Psoas muscle (tissue), 8 donors: ENCODE data around the gene RNF207. TPM values are rescaled to one million over a fixed set of nuclear protein-coding genes. Genes with fewer than 3 reads are reported as not detected.

Source experiments
- ATAC-seq, 4 donors: fragments of 200-7000 bp; cut with Tn5 transposase; one replicate each; pipeline ENCODE4 v1.9.1; 2020; ENCODE audit warnings: moderate library complexity in 3 of 4, mild to moderate bottlenecking in 2 of 4
- DNase-seq, 2 donors: peaks; one replicate each; pipeline ENCODE4 v3.0.0-alpha.2; 2020
- H3K27ac ChIP-seq: fragments of 200-600 bp; one replicate; pipeline ENCODE4 v1.8.0; 2022
- H3K27me3 ChIP-seq, 3 donors: fragments of 200-600 bp in 1 of 3; one replicate each; pipeline versions ENCODE4 v1.6.1 to v1.8.0; 2013 to 2022; ENCODE audit warnings: low read length in 2 of 3, mild to moderate bottlenecking in 2 of 3, moderate library complexity in 1 of 3; ENCODE audit not compliant: insufficient read depth in 3 of 3
- H3K36me3 ChIP-seq, 2 donors: fragments of 200-600 bp in 1 of 2; one replicate each; pipeline versions ENCODE4 v1.6.1 to v1.8.0; 2013 to 2022; ENCODE audit warnings: low read depth in 1 of 2, mild to moderate bottlenecking in 1 of 2, moderate library complexity in 1 of 2; ENCODE audit not compliant: insufficient read depth in 1 of 2
- H3K4me1 ChIP-seq: fragments of 200-600 bp; one replicate; pipeline ENCODE4 v1.8.0; 2022
- H3K4me3 ChIP-seq: fragments of 200-600 bp; one replicate; pipeline ENCODE4 v1.8.0; 2022; ENCODE audit warnings: mild to moderate bottlenecking
- H3K9me3 ChIP-seq: fragments of 200-600 bp; one replicate; pipeline ENCODE4 v1.8.0; 2022
- CTCF ChIP-seq: fragments of 200-600 bp; IDR thresholded peaks from one replicate; pipeline ENCODE4 v1.8.0; 2022; ENCODE audit warnings: antibody characterized with exemption
- WGBS, 3 donors: extraction: QIAGEN DNeasy Blood & Tissue Kit; methylation state at CpG; one replicate each; pipeline versions ENCODE4 v1.1.6 to v1.1.7; 2013; 5-methylcytosine and 5-hydroxymethylcytosine counted together
- intact Hi-C, 2 donors: fragments of 100-400 bp; cut with DNase I; formaldehyde crosslinking; loops; one replicate each; pipeline versions ENCODE4 v1.11.0 to v1.14.2; 2022
- polyA plus RNA-seq, 3 donors: library from polyadenylated mRNA; stranded (reverse); fragments of 200-250 nt; gene quantifications; one replicate each; pipeline ENCODE4 v1.2.3, GENCODE V29; 2013
- total RNA-seq, 4 donors: library from RNA; stranded (reverse); fragmentation: NEBNext Ultra II Directional in 2 of 4; extraction: Animal tissue kit (Norgen Biotek cat#: 25700) in 2 of 4; gene quantifications; one replicate each; pipeline versions ENCODE4 v1.2.1 to v1.2.4, GENCODE V29; 2021 to 2023
- donor health status: healthy with polysubstance abuse.
- donor health status: DM: no; HTN: no; CAD: no; lungs with moderate emphysema.
- donor health status: Bipolar disorder and iron deficiency.
- donor health status: healthy.
- donor health status: DM: yes; HTN: yes; CAD: no.
- donor health status: DM: no; HTN: no; CAD: no.
- donor health status: DM: no; HTN: no; CAD: no.
- donor health status: DM: yes; HTN: yes; CAD: no.

RNF207 gene
- total and polyA plus RNA-seq, 7 donors = 2.5 to 13.6 (median 4.0) TPM

GRCh38 chr1:6188466-6188865 is 17.5 kb upstream of the RNF207 start:
- Histone ChIP-seq H3K9me3 (no peaks in the 10 kb centered on the region), H3K4me1 (no peaks in the 10 kb centered on the region), H3K27ac (no peak overlapping the region), H3K36me3 (peaks cover 18 to 85% of the 10 kb centered on the region in 2 donors), H3K4me3 (no peak overlapping the region), H3K27me3 (no peaks in the 10 kb centered on the region)
- no peak for TF ChIP-seq CTCF
- ATAC-seq = no peak
- 80 to 89% (median 82%) methylated on average over 8 of the region's 8 CpGs for WGBS, 3 donors
- intact Hi-C loops = no loop called here
- peak in 1 of 2 donors; percentile 0 for DNase-seq

- 90 to 100% (median 100%) methylated on average over 1 of the region's 1 CpG for WGBS, 3 donors
- no peak overlapping the region for H3K27ac ChIP-seq
- no peaks in the 10 kb centered on the region for H3K27me3 ChIP-seq
- DNase-seq = no peak
- no peak overlapping the region for H3K4me3 ChIP-seq
- peaks cover 24 to 98% of the 10 kb centered on the region in 2 donors for H3K36me3 ChIP-seq
- no peaks in the 10 kb centered on the region for H3K4me1 ChIP-seq
- H3K9me3 ChIP-seq = no peaks in the 10 kb centered on the region
- intact Hi-C loops = no loop called here
- ATAC-seq = no peak
- TF ChIP-seq CTCF = no peak
These were observed 14.0 kb upstream of the RNF207 start for GRCh38 chr1:6191968-6192367.

GRCh38 chr1:6197746-6198427 is 8.0 kb upstream of the RNF207 start:
- intact Hi-C loops = no loop called here
- Histone ChIP-seq H3K27ac (no peak overlapping the region), H3K27me3 (no peaks in the 10 kb centered on the region), H3K9me3 (no peaks in the 10 kb centered on the region), H3K4me1 (peaks cover 11% of the 10 kb centered on the region), H3K4me3 (peak overlapping the region; percentile 83), H3K36me3 (peaks cover 6 to 48% of the 10 kb centered on the region in 2 donors)
- DNase-seq (no peak), ATAC-seq (no peak)
- TF ChIP-seq CTCF = no peak
- WGBS, 3 donors = 57 to 61% (median 57%) methylated on average over 6 of the region's 6 CpGs

GRCh38 chr1:6198646-6199297 is 7.1 kb upstream of the RNF207 start:
- Histone ChIP-seq H3K4me1 (peaks cover 11% of the 10 kb centered on the region), H3K36me3 (peaks cover 6 to 39% of the 10 kb centered on the region in 2 donors), H3K4me3 (peak overlapping the region; percentile 83), H3K27ac (peak overlapping the region; percentile 78), H3K9me3 (no peaks in the 10 kb centered on the region), H3K27me3 (no peaks in the 10 kb centered on the region)
- intact Hi-C loops = no loop called here
- DNase-seq = no peak
- 0 to 2% (median 1%) methylated on average over 31 of the region's 31 CpGs for WGBS, 3 donors
- peak; percentile 9 to 33 (median 28) for ATAC-seq
- TF ChIP-seq CTCF = no peak
